Neural cell (in vitro differentiated cells): ENCODE measurements around the gene LRRTM3.

Source experiments
- MXI1 ChIP-seq: fragments of 450-650 bp; conservative IDR thresholded peaks from 2 replicates; pipeline ENCODE4 v1.6.1; 2014; ENCODE audit warnings: antibody characterized with exemption, mild to moderate bottlenecking; ENCODE audit not compliant: poor library complexity, severe bottlenecking
- RAD21 ChIP-seq: fragments of 450-650 bp; conservative IDR thresholded peaks from 2 replicates; pipeline ENCODE4 v1.6.1; 2014; ENCODE audit warnings: antibody characterized with exemption, mild to moderate bottlenecking, moderate library complexity
- TF ChIP-seq, protein P1 (sequence below): fragments of 450-650 bp; IDR thresholded peaks from 2 replicates; pipeline ENCODE4 v1.5.1; 2014; ENCODE audit warnings: antibody characterized with exemption, mild to moderate bottlenecking, moderate library complexity; ENCODE audit not compliant: poor library complexity, severe bottlenecking

DNA sequence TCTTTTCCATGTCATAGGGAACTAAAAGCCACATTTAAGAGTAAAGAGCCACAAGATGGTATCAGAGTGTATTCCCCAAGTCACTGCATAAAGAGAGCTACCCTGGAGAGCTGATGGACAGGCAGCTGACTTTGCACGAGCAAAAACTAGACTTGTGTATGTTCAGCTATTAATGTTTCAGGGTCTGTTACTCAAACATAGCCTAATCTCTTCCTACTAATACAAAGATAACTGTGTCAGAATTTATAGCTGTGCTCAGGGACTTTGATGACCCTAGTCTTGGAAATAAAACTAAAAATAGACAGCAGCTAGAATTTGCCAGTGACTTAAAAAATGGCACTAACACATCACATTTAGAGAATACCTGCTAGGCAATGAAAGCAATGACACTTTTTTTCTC lies 45.5 kb upstream of the LRRTM3 start:
- TF ChIP-seq, protein P1, sequence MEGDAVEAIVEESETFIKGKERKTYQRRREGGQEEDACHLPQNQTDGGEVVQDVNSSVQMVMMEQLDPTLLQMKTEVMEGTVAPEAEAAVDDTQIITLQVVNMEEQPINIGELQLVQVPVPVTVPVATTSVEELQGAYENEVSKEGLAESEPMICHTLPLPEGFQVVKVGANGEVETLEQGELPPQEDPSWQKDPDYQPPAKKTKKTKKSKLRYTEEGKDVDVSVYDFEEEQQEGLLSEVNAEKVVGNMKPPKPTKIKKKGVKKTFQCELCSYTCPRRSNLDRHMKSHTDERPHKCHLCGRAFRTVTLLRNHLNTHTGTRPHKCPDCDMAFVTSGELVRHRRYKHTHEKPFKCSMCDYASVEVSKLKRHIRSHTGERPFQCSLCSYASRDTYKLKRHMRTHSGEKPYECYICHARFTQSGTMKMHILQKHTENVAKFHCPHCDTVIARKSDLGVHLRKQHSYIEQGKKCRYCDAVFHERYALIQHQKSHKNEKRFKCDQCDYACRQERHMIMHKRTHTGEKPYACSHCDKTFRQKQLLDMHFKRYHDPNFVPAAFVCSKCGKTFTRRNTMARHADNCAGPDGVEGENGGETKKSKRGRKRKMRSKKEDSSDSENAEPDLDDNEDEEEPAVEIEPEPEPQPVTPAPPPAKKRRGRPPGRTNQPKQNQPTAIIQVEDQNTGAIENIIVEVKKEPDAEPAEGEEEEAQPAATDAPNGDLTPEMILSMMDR: no peak
- no peak for TF ChIP-seq RAD21
- TF ChIP-seq MXI1: no peak
